ACC112 (cell line): ENCODE data around the gene TAS2R19.

Experiments
- H2AFZ ChIP-seq: fragments of 200-600 bp; sonication (generic); one replicate; pipeline ENCODE4 v1.6.0; 2017; ENCODE audit warnings: antibody characterized with exemption, low read length; ENCODE audit not compliant: unreplicated experiment
- H3K27ac ChIP-seq: fragments of 200-600 bp; sonication (generic); 2 replicates; pipeline ENCODE4 v1.5.1; 2014; ENCODE audit warnings: low read depth, mild to moderate bottlenecking, antibody characterized with exemption, low read length, moderate library complexity
- H3K27me3 ChIP-seq: fragments of 200-600 bp; sonication (generic); 2 replicates; pipeline ENCODE4 v1.6.1; 2014; ENCODE audit warnings: mild to moderate bottlenecking, antibody characterized with exemption, low read length, moderate library complexity, mixed read lengths; ENCODE audit not compliant: insufficient read depth
- H3K36me3 ChIP-seq: fragments of 200-600 bp; sonication (generic); 2 replicates; pipeline ENCODE4 v1.6.1; 2016; ENCODE audit warnings: mild to moderate bottlenecking, antibody characterized with exemption, low read length, moderate library complexity, mixed read lengths; ENCODE audit not compliant: insufficient read depth
- H3K4me1 ChIP-seq: fragments of 200-600 bp; sonication (generic); one replicate; pipeline ENCODE4 v1.6.1; 2016; ENCODE audit warnings: low read length, mixed read lengths; ENCODE audit not compliant: insufficient read depth, unreplicated experiment, control insufficient read depth
- H3K4me3 ChIP-seq: fragments of 200-600 bp; sonication (generic); 2 replicates; pipeline ENCODE4 v1.5.1; 2014; ENCODE audit warnings: mild to moderate bottlenecking, low read depth, low read length
- H3K79me2 ChIP-seq: fragments of 200-600 bp; sonication (generic); one replicate; pipeline ENCODE4 v1.6.0; 2016; ENCODE audit warnings: low read length; ENCODE audit not compliant: control insufficient read depth, unreplicated experiment, insufficient read depth

TAS2R19 gene

GRCh38 chr12:10998204-10998603 is 24.2 kb downstream of the TAS2R19 start, which contains the start of gene TAS2R20:
TAS2R20 (minus strand) TSS chr12:10998304; CDS start chr12:10997875, 429 bp downstream.
- H3K4me3 ChIP-seq: no peak within 1 kb of the TSS

GRCh38 chr12:10994307-10994706 is 28.1 kb downstream of the TAS2R19 start:
- Histone ChIP-seq H3K27me3 (no peaks in the 10 kb centered on the region), H3K27ac (no peak overlapping the region), H2AFZ (no peak overlapping the region), H3K4me3 (no peak overlapping the region), H3K79me2 (peaks cover 5% of the 10 kb centered on the region), H3K36me3 (peaks cover 3% of the 10 kb centered on the region; the same call in 1 of the 2 replicates), H3K4me1 (no peaks in the 10 kb centered on the region)

More at GRCh38 chr12:10998204-10998603, 24.2 kb downstream of the TAS2R19 start, which contains the start of gene TAS2R20:
- H3K79me2 ChIP-seq: peaks cover 5% of the 10 kb centered on the region
- no peaks in the 10 kb centered on the region for H3K36me3 ChIP-seq
- no peak within 1 kb of the TSS for H3K27ac ChIP-seq
- H3K27me3 ChIP-seq: no peaks in the 10 kb centered on the region
- H2AFZ ChIP-seq: no peak within 1 kb of the TSS
- H3K4me1 ChIP-seq: no peaks in the 10 kb centered on the region

- no peaks in the 10 kb centered on the region for H3K27me3 ChIP-seq
- peaks cover 3% of the 10 kb centered on the region; the same call in 1 of the 2 replicates for H3K36me3 ChIP-seq
- H3K27ac ChIP-seq: no peak overlapping the region
- no peak overlapping the region for H3K4me3 ChIP-seq
- no peak overlapping the region for H2AFZ ChIP-seq
- no peaks in the 10 kb centered on the region for H3K79me2 ChIP-seq
- no peaks in the 10 kb centered on the region for H3K4me1 ChIP-seq
Observed at GRCh38 chr12:10989107-10989506, 33.3 kb downstream of the TAS2R19 start.

GRCh38 chr12:10986812-10987211 is 35.6 kb downstream of the TAS2R19 start, which contains the start of gene TAS2R50:
TAS2R50 (minus strand) TSS chr12:10986912; CDS start chr12:10986860, 52 bp downstream.
- Histone ChIP-seq H3K4me3 (no peak within 1 kb of the TSS), H3K4me1 (no peaks in the 10 kb centered on the region)

GRCh38 chr12:10982244-10982643 is 40.2 kb downstream of the TAS2R19 start:
- Histone ChIP-seq H3K4me3 (no peak overlapping the region), H3K79me2 (peaks cover 2% of the 10 kb centered on the region), H2AFZ (no peak overlapping the region), H3K27ac (no peak overlapping the region), H3K36me3 (no peaks in the 10 kb centered on the region), H3K27me3 (no peaks in the 10 kb centered on the region), H3K4me1 (no peaks in the 10 kb centered on the region)

More at GRCh38 chr12:10986812-10987211, 35.6 kb downstream of the TAS2R19 start, which contains the start of gene TAS2R50:
- Histone ChIP-seq H3K36me3 (peaks cover 3% of the 10 kb centered on the region; the same call in 1 of the 2 replicates), H3K79me2 (no peaks in the 10 kb centered on the region), H3K27me3 (no peaks in the 10 kb centered on the region), H3K27ac (no peak within 1 kb of the TSS), H2AFZ (no peak within 1 kb of the TSS)

- H3K79me2 ChIP-seq: peaks cover 5% of the 10 kb centered on the region
- H2AFZ ChIP-seq: no peak overlapping the region
- no peak overlapping the region for H3K4me3 ChIP-seq
- no peaks in the 10 kb centered on the region for H3K27me3 ChIP-seq
- H3K27ac ChIP-seq: no peak overlapping the region
- no peaks in the 10 kb centered on the region for H3K4me1 ChIP-seq
- H3K36me3 ChIP-seq: no peaks in the 10 kb centered on the region; the same call in 1 of the 2 replicates
Observed at GRCh38 chr12:10974965-10975364, 47.5 kb downstream of the TAS2R19 start.
